ENCODE measurements around the gene KLK5. TPM values are rescaled to one million over a fixed set of nuclear protein-coding genes. Genes with fewer than 3 reads are reported as not detected.
"Not testable (repeated sequence)": the region's sequence is repeated elsewhere in the genome, so short reads cannot be mapped to it uniquely, and the experiment has no call there.

KLK5 gene
- total RNA-seq, 2 donors from 2014 or later, result not detected

- no peaks in the 10 kb centered on the region for H3K36me3 ChIP-seq
- no peaks in the 10 kb centered on the region for H3K4me1 ChIP-seq (ENCODE audit: control insufficient read depth in 1 of 2, low read depth in 2 of 2)
- no peak overlapping the region for H3K27ac ChIP-seq
- TF ChIP-seq, protein P1, sequence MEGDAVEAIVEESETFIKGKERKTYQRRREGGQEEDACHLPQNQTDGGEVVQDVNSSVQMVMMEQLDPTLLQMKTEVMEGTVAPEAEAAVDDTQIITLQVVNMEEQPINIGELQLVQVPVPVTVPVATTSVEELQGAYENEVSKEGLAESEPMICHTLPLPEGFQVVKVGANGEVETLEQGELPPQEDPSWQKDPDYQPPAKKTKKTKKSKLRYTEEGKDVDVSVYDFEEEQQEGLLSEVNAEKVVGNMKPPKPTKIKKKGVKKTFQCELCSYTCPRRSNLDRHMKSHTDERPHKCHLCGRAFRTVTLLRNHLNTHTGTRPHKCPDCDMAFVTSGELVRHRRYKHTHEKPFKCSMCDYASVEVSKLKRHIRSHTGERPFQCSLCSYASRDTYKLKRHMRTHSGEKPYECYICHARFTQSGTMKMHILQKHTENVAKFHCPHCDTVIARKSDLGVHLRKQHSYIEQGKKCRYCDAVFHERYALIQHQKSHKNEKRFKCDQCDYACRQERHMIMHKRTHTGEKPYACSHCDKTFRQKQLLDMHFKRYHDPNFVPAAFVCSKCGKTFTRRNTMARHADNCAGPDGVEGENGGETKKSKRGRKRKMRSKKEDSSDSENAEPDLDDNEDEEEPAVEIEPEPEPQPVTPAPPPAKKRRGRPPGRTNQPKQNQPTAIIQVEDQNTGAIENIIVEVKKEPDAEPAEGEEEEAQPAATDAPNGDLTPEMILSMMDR (IDR thresholded peaks at IDR 0.05), result no peak
- no peaks in the 10 kb centered on the region for H3K9me3 ChIP-seq
- no peak overlapping the region for H3K4me3 ChIP-seq
- ATAC-seq (ENCODE audit: insufficient number of reproducible peaks, low FRiP score, low read depth) (no peak), DNase-seq (ENCODE audit: low spot score) (no peak)
- no peaks in the 10 kb centered on the region for H3K27me3 ChIP-seq (replicated peaks; ENCODE audit: insufficient read depth)
These were observed 24.8 kb upstream of the KLK5 start for GRCh38 chr19:50977626-50978025.

- Histone ChIP-seq H3K36me3 (no peaks in the 10 kb centered on the region), H3K4me3 (no peak overlapping the region), H3K27ac (no peak overlapping the region), H3K27me3 (replicated peaks; ENCODE audit: insufficient read depth) (no peaks in the 10 kb centered on the region), H3K4me1 (ENCODE audit: control insufficient read depth in 1 of 2, low read depth in 2 of 2) (no peaks in the 10 kb centered on the region), H3K9me3 (no peaks in the 10 kb centered on the region)
- TF ChIP-seq, protein P1 (IDR thresholded peaks at IDR 0.05), result no peak
- DNase-seq (ENCODE audit: low spot score) (no peak), ATAC-seq (ENCODE audit: insufficient number of reproducible peaks, low FRiP score, low read depth) (no peak)
These were observed 22.9 kb upstream of the KLK5 start for GRCh38 chr19:50975766-50976165.

DNA sequence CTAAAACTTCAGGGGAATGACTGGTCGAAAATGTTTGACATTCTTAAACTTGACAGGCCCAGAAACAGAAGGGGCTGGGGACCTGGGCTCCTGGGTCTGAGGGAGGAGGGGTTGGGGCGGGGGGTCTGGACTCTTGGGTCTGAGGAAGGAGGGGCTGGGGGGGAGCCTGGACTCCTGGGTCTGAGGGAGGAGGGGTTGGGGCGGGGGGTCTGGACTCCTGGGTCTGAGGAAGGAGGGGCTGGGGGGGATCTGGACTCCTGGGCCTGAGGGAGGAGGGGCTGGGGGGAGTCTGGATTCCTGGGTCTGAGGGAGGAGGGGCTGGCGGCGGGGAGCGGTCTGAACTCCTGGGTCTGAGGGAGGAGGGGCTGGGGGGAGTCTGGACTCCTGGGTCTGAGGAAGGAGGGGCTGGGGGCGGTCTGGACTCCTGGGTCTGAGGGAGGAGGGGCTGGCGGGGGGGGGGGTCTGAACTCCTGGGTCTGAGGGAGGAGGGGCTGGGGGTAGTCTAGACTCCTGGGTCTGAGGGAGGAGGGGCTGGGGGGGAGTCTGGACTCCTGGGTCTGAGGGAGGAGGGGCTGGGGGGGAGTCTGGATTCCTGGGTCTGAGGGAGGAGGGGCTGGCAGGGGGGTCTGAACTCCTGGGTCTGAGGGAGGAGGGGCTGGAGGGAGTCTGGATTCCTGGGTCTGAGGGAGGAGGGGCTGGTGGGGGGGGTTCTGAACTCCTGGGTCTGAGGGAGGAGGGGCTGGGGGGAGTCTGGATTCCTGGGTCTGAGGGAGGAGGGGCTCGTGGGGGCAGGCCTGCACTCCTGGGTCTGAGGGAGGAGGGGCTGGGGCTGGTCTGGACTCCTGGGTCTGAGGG lies 22.1 kb upstream of the KLK5 start:
- Histone ChIP-seq H3K4me1 (ENCODE audit: control insufficient read depth in 1 of 2, low read depth in 2 of 2) (no peaks in the 10 kb centered on the region), H3K4me3 (no peak overlapping the region), H3K9me3 (no peaks in the 10 kb centered on the region), H3K27ac (no peak overlapping the region), H3K36me3 (no peaks in the 10 kb centered on the region), H3K27me3 (replicated peaks; ENCODE audit: insufficient read depth) (no peaks in the 10 kb centered on the region)
- DNase-seq (ENCODE audit: low spot score) (no peak), ATAC-seq (ENCODE audit: insufficient number of reproducible peaks, low FRiP score, low read depth) (no peak)
- TF ChIP-seq, protein P1 (IDR thresholded peaks at IDR 0.05), result no peak

DNA sequence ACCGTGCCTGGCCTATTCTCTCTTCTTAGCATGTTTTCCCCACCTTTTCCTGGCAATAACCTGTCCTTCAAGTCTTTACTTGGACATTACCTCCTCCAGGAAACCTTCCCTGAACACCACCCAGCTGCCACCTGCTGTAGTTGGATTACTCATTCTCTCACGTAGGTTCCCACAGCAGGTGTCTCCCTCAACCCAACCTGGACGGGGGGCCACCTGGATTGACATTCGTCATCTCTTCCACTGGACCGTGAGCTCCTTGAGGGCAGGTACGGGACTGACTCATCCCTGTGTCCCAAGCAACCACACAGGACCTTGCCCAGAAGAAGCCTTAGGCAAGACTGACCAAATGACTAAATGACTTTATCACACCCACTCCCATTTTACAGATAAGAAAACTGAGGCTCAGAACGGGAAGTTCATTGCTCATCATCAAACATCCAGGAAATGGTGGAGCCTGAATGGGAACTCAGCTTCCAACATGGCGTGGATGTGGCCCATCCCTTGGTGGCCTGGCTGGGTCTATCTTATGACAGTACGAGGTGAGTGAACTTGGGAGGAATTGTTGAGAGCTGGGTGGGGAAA lies 20.0 kb upstream of the KLK5 start:
- H3K4me3 ChIP-seq, result no peak overlapping the region
- DNase-seq (ENCODE audit: low spot score), result no peak
- H3K27me3 ChIP-seq (replicated peaks; ENCODE audit: insufficient read depth), result no peaks in the 10 kb centered on the region
- H3K9me3 ChIP-seq, result no peaks in the 10 kb centered on the region
- no peak for ATAC-seq (ENCODE audit: insufficient number of reproducible peaks, low FRiP score, low read depth)
- TF ChIP-seq, protein P1 (IDR thresholded peaks at IDR 0.05), result no peak
- H3K4me1 ChIP-seq (ENCODE audit: control insufficient read depth in 1 of 2, low read depth in 2 of 2), result no peaks in the 10 kb centered on the region
- H3K36me3 ChIP-seq, result no peaks in the 10 kb centered on the region
- H3K27ac ChIP-seq, result no peak overlapping the region

DNA sequence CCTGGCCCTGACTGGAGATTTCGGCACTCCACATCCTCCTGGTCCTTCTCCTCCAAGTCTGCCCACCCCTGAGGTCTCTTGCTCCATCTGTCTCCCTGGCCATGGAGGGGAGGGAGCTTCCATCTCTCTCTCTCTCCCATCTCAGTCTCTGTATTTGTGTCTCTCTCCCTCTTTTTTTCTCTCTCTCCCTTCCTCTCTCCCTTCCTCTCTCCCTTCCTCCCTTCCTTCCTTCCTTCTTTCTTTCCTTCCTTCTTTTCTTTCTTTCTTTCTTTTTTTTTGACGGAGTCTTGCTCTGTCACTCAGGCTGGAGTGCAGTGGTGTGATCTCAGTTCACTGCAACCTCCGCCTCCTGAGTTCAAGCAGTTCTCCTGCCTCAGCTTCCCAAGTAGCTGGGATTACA lies 17.0 kb upstream of the KLK5 start:
- not testable (repeated sequence) for H3K27me3 ChIP-seq (replicated peaks; ENCODE audit: insufficient read depth); H3K9me3 ChIP-seq; H3K36me3 ChIP-seq; DNase-seq (ENCODE audit: low spot score); H3K27ac ChIP-seq; H3K4me1 ChIP-seq (ENCODE audit: control insufficient read depth in 1 of 2, low read depth in 2 of 2); ATAC-seq (ENCODE audit: insufficient number of reproducible peaks, low FRiP score, low read depth); H3K4me3 ChIP-seq

Data from thoracic aorta (tissue), 2 donors.